ENCODE measurements around the gene CTSC. TPM values are rescaled to one million over a fixed set of nuclear protein-coding genes. Genes with fewer than 3 reads are reported as not detected.
"Not testable (repeated sequence)": the region's sequence is repeated elsewhere in the genome, so short reads cannot be mapped to it uniquely, and the experiment has no call there.

CTSC gene
- total and polyA plus RNA-seq, 9 donors, result 20.3 to 257 (median 29.2) TPM

GRCh38 chr11:88327061-88327460 lies 10.5 kb downstream of the CTSC start:
- 69 to 85% (median 85%) methylated on average over 2 of the region's 2 CpGs for WGBS, 3 donors
- H3K36me3 ChIP-seq, result no peaks in the 10 kb centered on the region

GRCh38 chr11:88326099-88326498 lies 11.4 kb downstream of the CTSC start:
- TF ChIP-seq EP300 (IDR thresholded peaks at IDR 0.05) (no peak), POLR2A (IDR thresholded peaks at IDR 0.05) (no peak), CTCF (IDR thresholded peaks at IDR 0.05) (no peak)
- Histone ChIP-seq H3K36me3 (no peaks in the 10 kb centered on the region), H3K4me3 (no peak overlapping the region), H3K9me3 (no peaks in the 10 kb centered on the region), H3K27me3 (no peaks in the 10 kb centered on the region), H3K4me1 (ENCODE audit: insufficient read depth) (no peaks in the 10 kb centered on the region), H3K27ac (no peak overlapping the region)
- intact Hi-C loops (cut with DNase I), result no loop called here
- WGBS, 3 donors, result 51 to 59% (median 55%) methylated on average over 3 of the region's 3 CpGs
- no peak for DNase-seq

More at GRCh38 chr11:88327061-88327460, 10.5 kb downstream of the CTSC start:
- Histone ChIP-seq H3K9me3 (no peaks in the 10 kb centered on the region), H3K27ac (no peak overlapping the region), H3K4me1 (ENCODE audit: insufficient read depth) (no peaks in the 10 kb centered on the region), H3K4me3 (no peak overlapping the region), H3K27me3 (no peaks in the 10 kb centered on the region)
- TF ChIP-seq EP300 (IDR thresholded peaks at IDR 0.05), result no peak
- no peak for TF ChIP-seq POLR2A (IDR thresholded peaks at IDR 0.05)
- TF ChIP-seq CTCF (IDR thresholded peaks at IDR 0.05), result no peak
- intact Hi-C loops (cut with DNase I), result no loop called here
- no peak for DNase-seq

- Histone ChIP-seq H3K9me3 (no peaks in the 10 kb centered on the region), H3K27me3 (no peaks in the 10 kb centered on the region), H3K4me3 (no peak overlapping the region), H3K27ac (no peak overlapping the region), H3K4me1 (ENCODE audit: insufficient read depth) (no peaks in the 10 kb centered on the region), H3K36me3 (no peaks in the 10 kb centered on the region)
- intact Hi-C loops (cut with DNase I), result no loop called here
- TF ChIP-seq EP300 (IDR thresholded peaks at IDR 0.05) (no peak), POLR2A (IDR thresholded peaks at IDR 0.05) (no peak), CTCF (IDR thresholded peaks at IDR 0.05) (no peak)
- 90 to 97% (median 94%) methylated on average over 4 of the region's 4 CpGs for WGBS, 3 donors
- no peak for DNase-seq
These were observed 12.8 kb downstream of the CTSC start for GRCh38 chr11:88324562-88325345.

GRCh38 chr11:88322881-88323280 lies 14.7 kb downstream of the CTSC start:
- H3K36me3 ChIP-seq; DNase-seq; H3K27ac ChIP-seq; intact Hi-C loops (cut with DNase I); H3K4me1 ChIP-seq (ENCODE audit: insufficient read depth); H3K9me3 ChIP-seq; H3K27me3 ChIP-seq; H3K4me3 ChIP-seq: not testable (repeated sequence)
- 63 to 68% (median 66%) methylated on average over 8 of the region's 8 CpGs for WGBS, 3 donors

GRCh38 chr11:88321412-88321811 lies 16.1 kb downstream of the CTSC start:
- H3K36me3 ChIP-seq; intact Hi-C loops (cut with DNase I); H3K9me3 ChIP-seq; H3K4me1 ChIP-seq (ENCODE audit: insufficient read depth); DNase-seq; H3K27me3 ChIP-seq; H3K27ac ChIP-seq; H3K4me3 ChIP-seq: not testable (repeated sequence)

All from ovary (tissue), 9 donors.